HG03432 (cell line): Measurements from ENCODE around the gene THG1L.
"Not testable (repeated sequence)": the region's sequence is repeated elsewhere in the genome, so short reads cannot be mapped to it uniquely, and the experiment has no call there.

Experiments used
- ATAC-seq: cut with Tn5 transposase; IDR thresholded peaks from one replicate; pipeline ENCODE4 v1.9.1; 2021; ENCODE audit warnings: mild to moderate bottlenecking, moderate library complexity; ENCODE audit not compliant: unreplicated experiment

The THG1L gene

GRCh38 chr5:157731272-157732129 lies at the start of gene THG1L:
TSS of gene THG1L (plus strand) at chr5:157731420. CDS start at chr5:157731441, 21 bp downstream.
- ATAC-seq, result peak; percentile 97

GRCh38 chr5:157682257-157682656 lies 49.0 kb upstream of the THG1L start:
- ATAC-seq, result no peak

- not testable (repeated sequence) for ATAC-seq
These were observed 44.7 kb upstream of the THG1L start for GRCh38 chr5:157686276-157687197.

GRCh38 chr5:157687198-157687554 lies 44.0 kb upstream of the THG1L start:
- no peak for ATAC-seq

- no peak for ATAC-seq
These were observed 41.1 kb upstream of the THG1L start for GRCh38 chr5:157689942-157690689.

- ATAC-seq, result no peak
These were observed 40.4 kb upstream of the THG1L start for GRCh38 chr5:157690690-157691433.

- not testable (repeated sequence) for ATAC-seq
These were observed 37.4 kb upstream of the THG1L start for GRCh38 chr5:157693816-157694215.

GRCh38 chr5:157696154-157696553 lies 35.1 kb upstream of the THG1L start:
- ATAC-seq, result not testable (repeated sequence)

GRCh38 chr5:157698674-157699073 lies 32.5 kb upstream of the THG1L start:
- ATAC-seq, result not testable (repeated sequence)

- no peak for ATAC-seq
These were observed 27.5 kb upstream of the THG1L start for GRCh38 chr5:157703736-157704135.

- ATAC-seq, result no peak
These were observed 22.4 kb upstream of the THG1L start for GRCh38 chr5:157708866-157709265.

- ATAC-seq, result no peak
These were observed 21.9 kb upstream of the THG1L start for GRCh38 chr5:157709346-157709745.

- no peak for ATAC-seq
These were observed 20.8 kb upstream of the THG1L start for GRCh38 chr5:157710431-157710830.

- no peak for ATAC-seq
These were observed 20.3 kb upstream of the THG1L start for GRCh38 chr5:157710882-157711281.

GRCh38 chr5:157713830-157714595 lies 17.2 kb upstream of the THG1L start:
- no peak for ATAC-seq

GRCh38 chr5:157714596-157714864 lies 16.7 kb upstream of the THG1L start:
- no peak for ATAC-seq

- peak; percentile 63 for ATAC-seq
These were observed 12.7 kb upstream of the THG1L start for GRCh38 chr5:157718519-157718918.

- no peak for ATAC-seq
These were observed 12.0 kb upstream of the THG1L start for GRCh38 chr5:157719245-157719644.

- ATAC-seq, result no peak
These were observed 10.1 kb upstream of the THG1L start for GRCh38 chr5:157721159-157721558.

- ATAC-seq, result not testable (repeated sequence)
These were observed 8.3 kb upstream of the THG1L start for GRCh38 chr5:157722895-157723294.
